ENCODE results near the gene FOXQ1.

Gene FOXQ1

GRCh38 chr6:1281746-1282145, 30.2 kb upstream of the FOXQ1 start:
- Histone ChIP-seq H3K9ac (ENCODE audit: low read depth, low read length) (no peak overlapping the region), H3K4me3 (ENCODE audit: low read depth in 1 of 2, low read length in 2 of 2) (no peak overlapping the region), H3K4me1 (ENCODE audit: insufficient read depth, low read length) (no peaks in the 10 kb centered on the region), H4K20me1 (ENCODE audit: insufficient read depth, low read length) (no peaks in the 10 kb centered on the region), H3K79me2 (ENCODE audit: insufficient read depth, low read length) (no peaks in the 10 kb centered on the region), H3K9me3 (ENCODE audit: insufficient read depth, low read length, severe bottlenecking) (no peaks in the 10 kb centered on the region), H3K27ac (ENCODE audit: low read length) (no peak overlapping the region), H3K27me3 (ENCODE audit: insufficient read depth, low read length, poor library complexity) (peaks cover 27% of the 10 kb centered on the region), H2AFZ (ENCODE audit: low read depth, low read length) (no peak overlapping the region), H3K36me3 (ENCODE audit: insufficient read depth, low read length) (no peaks in the 10 kb centered on the region), H3K4me2 (ENCODE audit: insufficient read depth, low read length) (no peak overlapping the region)
- DNase-seq (no peak), ATAC-seq (ENCODE audit: insufficient read depth, low read depth) (no peak)
- TF ChIP-seq EZH2 (IDR thresholded peaks at IDR 0.05; ENCODE audit: borderline replicate concordance, low read depth, low read length, severe bottlenecking), result no peak
- no peak for TF ChIP-seq CTCF (IDR thresholded peaks at IDR 0.05; ENCODE audit: borderline replicate concordance, extremely low read depth, low read length, poor library complexity, severe bottlenecking)

GRCh38 chr6:1283501-1283900, 28.4 kb upstream of the FOXQ1 start:
- Histone ChIP-seq H3K4me2 (ENCODE audit: insufficient read depth, low read length) (no peak overlapping the region), H4K20me1 (ENCODE audit: insufficient read depth, low read length) (no peaks in the 10 kb centered on the region), H3K27me3 (ENCODE audit: insufficient read depth, low read length, poor library complexity) (peaks cover 23% of the 10 kb centered on the region), H3K9ac (ENCODE audit: low read depth, low read length) (no peak overlapping the region), H3K27ac (ENCODE audit: low read length) (no peak overlapping the region), H3K9me3 (ENCODE audit: insufficient read depth, low read length, severe bottlenecking) (no peaks in the 10 kb centered on the region), H3K4me3 (ENCODE audit: low read depth in 1 of 2, low read length in 2 of 2) (no peak overlapping the region), H3K4me1 (ENCODE audit: insufficient read depth, low read length) (no peaks in the 10 kb centered on the region), H3K79me2 (ENCODE audit: insufficient read depth, low read length) (no peaks in the 10 kb centered on the region), H2AFZ (ENCODE audit: low read depth, low read length) (no peak overlapping the region), H3K36me3 (ENCODE audit: insufficient read depth, low read length) (no peaks in the 10 kb centered on the region)
- ATAC-seq (ENCODE audit: insufficient read depth, low read depth), result no peak
- TF ChIP-seq CTCF (IDR thresholded peaks at IDR 0.05; ENCODE audit: borderline replicate concordance, extremely low read depth, low read length, poor library complexity, severe bottlenecking) (no peak), EZH2 (IDR thresholded peaks at IDR 0.05; ENCODE audit: borderline replicate concordance, low read depth, low read length, severe bottlenecking) (no peak)
- DNase-seq, result no peak

- no peak overlapping the region for H3K9ac ChIP-seq (ENCODE audit: low read depth, low read length)
- no peaks in the 10 kb centered on the region for H3K36me3 ChIP-seq (ENCODE audit: insufficient read depth, low read length)
- DNase-seq (no peak), ATAC-seq (ENCODE audit: insufficient read depth, low read depth) (no peak)
- TF ChIP-seq CTCF (IDR thresholded peaks at IDR 0.05; ENCODE audit: borderline replicate concordance, extremely low read depth, low read length, poor library complexity, severe bottlenecking) (no peak), EZH2 (IDR thresholded peaks at IDR 0.05; ENCODE audit: borderline replicate concordance, low read depth, low read length, severe bottlenecking) (no peak)
- H3K27ac ChIP-seq (ENCODE audit: low read length), result no peak overlapping the region
- H3K79me2 ChIP-seq (ENCODE audit: insufficient read depth, low read length), result no peaks in the 10 kb centered on the region
- H2AFZ ChIP-seq (ENCODE audit: low read depth, low read length), result no peak overlapping the region
- peaks cover 16% of the 10 kb centered on the region for H3K27me3 ChIP-seq (ENCODE audit: insufficient read depth, low read length, poor library complexity)
- no peaks in the 10 kb centered on the region for H3K9me3 ChIP-seq (ENCODE audit: insufficient read depth, low read length, severe bottlenecking)
- no peaks in the 10 kb centered on the region for H3K4me1 ChIP-seq (ENCODE audit: insufficient read depth, low read length)
- H3K4me3 ChIP-seq (ENCODE audit: low read depth in 1 of 2, low read length in 2 of 2), result no peak overlapping the region
- H4K20me1 ChIP-seq (ENCODE audit: insufficient read depth, low read length), result no peaks in the 10 kb centered on the region
- no peak overlapping the region for H3K4me2 ChIP-seq (ENCODE audit: insufficient read depth, low read length)
These were observed 26.3 kb upstream of the FOXQ1 start for GRCh38 chr6:1285556-1285955.

- H3K79me2 ChIP-seq (ENCODE audit: insufficient read depth, low read length), result no peaks in the 10 kb centered on the region
- no peak overlapping the region for H3K4me2 ChIP-seq (ENCODE audit: insufficient read depth, low read length)
- ATAC-seq (ENCODE audit: insufficient read depth, low read depth) (no peak), DNase-seq (no peak)
- no peak overlapping the region for H3K27ac ChIP-seq (ENCODE audit: low read length)
- no peaks in the 10 kb centered on the region for H4K20me1 ChIP-seq (ENCODE audit: insufficient read depth, low read length)
- TF ChIP-seq EZH2 (IDR thresholded peaks at IDR 0.05; ENCODE audit: borderline replicate concordance, low read depth, low read length, severe bottlenecking) (no peak), CTCF (IDR thresholded peaks at IDR 0.05; ENCODE audit: borderline replicate concordance, extremely low read depth, low read length, poor library complexity, severe bottlenecking) (no peak)
- no peak overlapping the region for H3K9ac ChIP-seq (ENCODE audit: low read depth, low read length)
- no peak overlapping the region for H2AFZ ChIP-seq (ENCODE audit: low read depth, low read length)
- no peaks in the 10 kb centered on the region for H3K36me3 ChIP-seq (ENCODE audit: insufficient read depth, low read length)
- peaks cover 12% of the 10 kb centered on the region for H3K27me3 ChIP-seq (ENCODE audit: insufficient read depth, low read length, poor library complexity)
- H3K4me1 ChIP-seq (ENCODE audit: insufficient read depth, low read length), result no peaks in the 10 kb centered on the region
- H3K4me3 ChIP-seq (ENCODE audit: low read depth in 1 of 2, low read length in 2 of 2), result no peak overlapping the region
- no peaks in the 10 kb centered on the region for H3K9me3 ChIP-seq (ENCODE audit: insufficient read depth, low read length, severe bottlenecking)
These were observed 25.9 kb upstream of the FOXQ1 start for GRCh38 chr6:1285956-1286355.

Measured in DND-41 (cell line).